ENCODE measurements around the gene SPSB1. TPM values are rescaled to one million over a fixed set of nuclear protein-coding genes. Genes with fewer than 3 reads are reported as not detected.

Gene SPSB1
- polyA plus RNA-seq, 1 donor from 2014 or later: 1.4 TPM

DNA sequence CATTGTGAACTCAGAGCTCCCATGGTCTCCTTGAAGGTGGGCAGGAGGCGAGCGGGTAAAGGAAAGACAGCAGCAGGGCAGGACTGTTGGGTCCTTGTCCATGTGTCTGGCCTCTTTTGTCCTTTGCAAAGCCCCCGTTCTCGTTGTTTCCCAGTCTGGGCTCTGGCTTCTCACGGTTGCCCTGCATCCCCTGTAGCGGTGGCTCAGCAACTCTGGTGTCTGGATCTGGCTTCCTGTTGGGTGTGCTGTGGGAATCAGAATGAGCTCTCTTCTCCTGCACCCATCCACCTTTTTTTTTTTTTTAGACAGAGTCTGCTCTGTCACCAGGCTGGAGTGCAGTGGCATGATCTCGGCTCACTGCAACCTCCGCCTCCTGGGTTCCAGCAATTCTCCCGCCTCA is 47.0 kb upstream of the SPSB1 start:
- Histone ChIP-seq H3K27ac (ENCODE audit: low read length) (no peak overlapping the region), H4K20me1 (ENCODE audit: insufficient read depth) (no peaks in the 10 kb centered on the region), H3F3A (ENCODE audit: insufficient read depth, low read length, poor library complexity, severe bottlenecking) (no peaks in the 10 kb centered on the region), H3K9me2 (ENCODE audit: insufficient read depth, low read length) (no peaks in the 10 kb centered on the region), H3K79me2 (replicated peaks; ENCODE audit: insufficient read depth, low read length) (no peaks in the 10 kb centered on the region), H3K4me3 (ENCODE audit: low read length) (no peak overlapping the region), H3K4me2 (ENCODE audit: low read length) (no peak overlapping the region), H3K9ac (ENCODE audit: low read length) (no peak overlapping the region), H3K36me3 (ENCODE audit: insufficient read depth, low read length) (no peaks in the 10 kb centered on the region), H3K9me3 (ENCODE audit: low read length) (no peaks in the 10 kb centered on the region), H3K27me3 (ENCODE audit: insufficient read depth, low read depth, low read length) (no peaks in the 10 kb centered on the region), H2AFZ (ENCODE audit: low read depth, low read length) (no peak overlapping the region)
- no peak for TF ChIP-seq SMC3 (conservative IDR thresholded peaks at IDR 0.05; ENCODE audit: poor library complexity)
- TF ChIP-seq TAF1 (IDR thresholded peaks at IDR 0.05; ENCODE audit: low read depth): no peak
- TF ChIP-seq, protein P1, sequence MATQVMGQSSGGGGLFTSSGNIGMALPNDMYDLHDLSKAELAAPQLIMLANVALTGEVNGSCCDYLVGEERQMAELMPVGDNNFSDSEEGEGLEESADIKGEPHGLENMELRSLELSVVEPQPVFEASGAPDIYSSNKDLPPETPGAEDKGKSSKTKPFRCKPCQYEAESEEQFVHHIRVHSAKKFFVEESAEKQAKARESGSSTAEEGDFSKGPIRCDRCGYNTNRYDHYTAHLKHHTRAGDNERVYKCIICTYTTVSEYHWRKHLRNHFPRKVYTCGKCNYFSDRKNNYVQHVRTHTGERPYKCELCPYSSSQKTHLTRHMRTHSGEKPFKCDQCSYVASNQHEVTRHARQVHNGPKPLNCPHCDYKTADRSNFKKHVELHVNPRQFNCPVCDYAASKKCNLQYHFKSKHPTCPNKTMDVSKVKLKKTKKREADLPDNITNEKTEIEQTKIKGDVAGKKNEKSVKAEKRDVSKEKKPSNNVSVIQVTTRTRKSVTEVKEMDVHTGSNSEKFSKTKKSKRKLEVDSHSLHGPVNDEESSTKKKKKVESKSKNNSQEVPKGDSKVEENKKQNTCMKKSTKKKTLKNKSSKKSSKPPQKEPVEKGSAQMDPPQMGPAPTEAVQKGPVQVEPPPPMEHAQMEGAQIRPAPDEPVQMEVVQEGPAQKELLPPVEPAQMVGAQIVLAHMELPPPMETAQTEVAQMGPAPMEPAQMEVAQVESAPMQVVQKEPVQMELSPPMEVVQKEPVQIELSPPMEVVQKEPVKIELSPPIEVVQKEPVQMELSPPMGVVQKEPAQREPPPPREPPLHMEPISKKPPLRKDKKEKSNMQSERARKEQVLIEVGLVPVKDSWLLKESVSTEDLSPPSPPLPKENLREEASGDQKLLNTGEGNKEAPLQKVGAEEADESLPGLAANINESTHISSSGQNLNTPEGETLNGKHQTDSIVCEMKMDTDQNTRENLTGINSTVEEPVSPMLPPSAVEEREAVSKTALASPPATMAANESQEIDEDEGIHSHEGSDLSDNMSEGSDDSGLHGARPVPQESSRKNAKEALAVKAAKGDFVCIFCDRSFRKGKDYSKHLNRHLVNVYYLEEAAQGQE (IDR thresholded peaks at IDR 0.05; ENCODE audit: borderline replicate concordance): no peak
- TF ChIP-seq, protein P2, sequence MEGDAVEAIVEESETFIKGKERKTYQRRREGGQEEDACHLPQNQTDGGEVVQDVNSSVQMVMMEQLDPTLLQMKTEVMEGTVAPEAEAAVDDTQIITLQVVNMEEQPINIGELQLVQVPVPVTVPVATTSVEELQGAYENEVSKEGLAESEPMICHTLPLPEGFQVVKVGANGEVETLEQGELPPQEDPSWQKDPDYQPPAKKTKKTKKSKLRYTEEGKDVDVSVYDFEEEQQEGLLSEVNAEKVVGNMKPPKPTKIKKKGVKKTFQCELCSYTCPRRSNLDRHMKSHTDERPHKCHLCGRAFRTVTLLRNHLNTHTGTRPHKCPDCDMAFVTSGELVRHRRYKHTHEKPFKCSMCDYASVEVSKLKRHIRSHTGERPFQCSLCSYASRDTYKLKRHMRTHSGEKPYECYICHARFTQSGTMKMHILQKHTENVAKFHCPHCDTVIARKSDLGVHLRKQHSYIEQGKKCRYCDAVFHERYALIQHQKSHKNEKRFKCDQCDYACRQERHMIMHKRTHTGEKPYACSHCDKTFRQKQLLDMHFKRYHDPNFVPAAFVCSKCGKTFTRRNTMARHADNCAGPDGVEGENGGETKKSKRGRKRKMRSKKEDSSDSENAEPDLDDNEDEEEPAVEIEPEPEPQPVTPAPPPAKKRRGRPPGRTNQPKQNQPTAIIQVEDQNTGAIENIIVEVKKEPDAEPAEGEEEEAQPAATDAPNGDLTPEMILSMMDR (IDR thresholded peaks at IDR 0.05; ENCODE audit: poor library complexity, severe bottlenecking): no peak
- no peak for TF ChIP-seq MXI1 (conservative IDR thresholded peaks at IDR 0.05; ENCODE audit: poor library complexity, severe bottlenecking)
- no peak for TF ChIP-seq EZH2 (IDR thresholded peaks at IDR 0.05; ENCODE audit: borderline replicate concordance, insufficient read depth, low read length, poor library complexity, severe bottlenecking)
- TF ChIP-seq RAD21 (conservative IDR thresholded peaks at IDR 0.05): no peak
- TF ChIP-seq EP300 (conservative IDR thresholded peaks at IDR 0.05; ENCODE audit: poor library complexity, severe bottlenecking): no peak

DNA sequence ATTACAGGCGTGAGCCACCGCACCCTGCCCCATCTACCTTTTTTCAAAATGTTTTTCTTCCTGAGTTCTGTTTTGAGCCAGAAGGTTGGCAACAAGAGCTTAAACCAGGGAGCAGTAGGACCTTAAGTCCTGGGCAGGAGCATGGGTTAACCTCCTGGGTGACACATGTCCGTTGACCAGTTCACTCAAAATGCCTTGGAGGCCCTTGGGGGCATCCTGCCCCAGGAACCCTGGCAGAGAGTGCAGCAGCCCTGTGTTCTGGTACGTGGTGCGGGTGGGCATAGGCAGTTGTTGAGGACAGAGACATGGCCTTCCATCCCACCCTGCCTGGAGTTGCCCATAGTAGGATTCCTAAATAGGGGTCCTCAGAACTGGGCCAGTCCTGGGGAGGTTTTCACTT is 46.5 kb upstream of the SPSB1 start:
- no peaks in the 10 kb centered on the region for H3K79me2 ChIP-seq (replicated peaks; ENCODE audit: insufficient read depth, low read length)
- H3K27ac ChIP-seq (ENCODE audit: low read length): no peak overlapping the region
- H3F3A ChIP-seq (ENCODE audit: insufficient read depth, low read length, poor library complexity, severe bottlenecking): no peaks in the 10 kb centered on the region
- H3K36me3 ChIP-seq (ENCODE audit: insufficient read depth, low read length): no peaks in the 10 kb centered on the region
- H3K4me2 ChIP-seq (ENCODE audit: low read length): no peak overlapping the region
- TF ChIP-seq, protein P2 (IDR thresholded peaks at IDR 0.05; ENCODE audit: poor library complexity, severe bottlenecking): no peak
- TF ChIP-seq MXI1 (conservative IDR thresholded peaks at IDR 0.05; ENCODE audit: poor library complexity, severe bottlenecking) (no peak), EZH2 (IDR thresholded peaks at IDR 0.05; ENCODE audit: borderline replicate concordance, insufficient read depth, low read length, poor library complexity, severe bottlenecking) (no peak), EP300 (conservative IDR thresholded peaks at IDR 0.05; ENCODE audit: poor library complexity, severe bottlenecking) (no peak), POLR2AphosphoS5 (IDR thresholded peaks at IDR 0.05) (no peak), RAD21 (conservative IDR thresholded peaks at IDR 0.05) (no peak)
- TF ChIP-seq, protein P1 (IDR thresholded peaks at IDR 0.05; ENCODE audit: borderline replicate concordance): no peak
- no peaks in the 10 kb centered on the region for H3K9me2 ChIP-seq (ENCODE audit: insufficient read depth, low read length)
- no peaks in the 10 kb centered on the region for H4K20me1 ChIP-seq (ENCODE audit: insufficient read depth)
- no peak overlapping the region for H3K4me3 ChIP-seq (ENCODE audit: low read length)
- H3K9ac ChIP-seq (ENCODE audit: low read length): no peak overlapping the region
- no peaks in the 10 kb centered on the region for H3K9me3 ChIP-seq (ENCODE audit: low read length)
- no peaks in the 10 kb centered on the region for H3K27me3 ChIP-seq (ENCODE audit: insufficient read depth, low read depth, low read length)
- H2AFZ ChIP-seq (ENCODE audit: low read depth, low read length): no peak overlapping the region

All from neural cell (in vitro differentiated cells).